ENCODE results near the gene DOHH.

DNA sequence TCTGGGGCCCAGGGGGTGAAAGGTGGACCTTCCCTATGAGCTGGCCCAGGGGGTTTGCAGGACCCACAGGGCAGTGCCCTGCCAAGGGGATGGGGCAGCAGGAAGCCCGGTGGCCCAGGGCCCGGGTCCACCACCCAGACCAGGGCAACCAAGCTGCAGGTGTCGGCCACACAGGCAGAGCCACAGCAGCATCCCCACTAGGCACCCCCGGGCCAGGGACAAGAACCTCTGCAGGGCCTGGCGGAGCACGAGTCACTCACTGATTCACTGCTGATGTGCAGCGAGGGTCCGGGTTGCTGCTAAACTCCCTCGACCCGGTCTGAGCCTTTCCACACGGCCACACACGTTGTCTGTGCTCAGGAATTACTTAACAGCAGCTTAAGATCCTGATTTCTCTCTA is 14.5 kb upstream of the DOHH start:
- TF ChIP-seq, protein P1, sequence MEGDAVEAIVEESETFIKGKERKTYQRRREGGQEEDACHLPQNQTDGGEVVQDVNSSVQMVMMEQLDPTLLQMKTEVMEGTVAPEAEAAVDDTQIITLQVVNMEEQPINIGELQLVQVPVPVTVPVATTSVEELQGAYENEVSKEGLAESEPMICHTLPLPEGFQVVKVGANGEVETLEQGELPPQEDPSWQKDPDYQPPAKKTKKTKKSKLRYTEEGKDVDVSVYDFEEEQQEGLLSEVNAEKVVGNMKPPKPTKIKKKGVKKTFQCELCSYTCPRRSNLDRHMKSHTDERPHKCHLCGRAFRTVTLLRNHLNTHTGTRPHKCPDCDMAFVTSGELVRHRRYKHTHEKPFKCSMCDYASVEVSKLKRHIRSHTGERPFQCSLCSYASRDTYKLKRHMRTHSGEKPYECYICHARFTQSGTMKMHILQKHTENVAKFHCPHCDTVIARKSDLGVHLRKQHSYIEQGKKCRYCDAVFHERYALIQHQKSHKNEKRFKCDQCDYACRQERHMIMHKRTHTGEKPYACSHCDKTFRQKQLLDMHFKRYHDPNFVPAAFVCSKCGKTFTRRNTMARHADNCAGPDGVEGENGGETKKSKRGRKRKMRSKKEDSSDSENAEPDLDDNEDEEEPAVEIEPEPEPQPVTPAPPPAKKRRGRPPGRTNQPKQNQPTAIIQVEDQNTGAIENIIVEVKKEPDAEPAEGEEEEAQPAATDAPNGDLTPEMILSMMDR (conservative IDR thresholded peaks at IDR 0.05): no peak
- no peak for TF ChIP-seq ZFX (IDR thresholded peaks at IDR 0.05)

All from C4-2B (cell line).